Liver (tissue), 9 donors: ENCODE measurements around the gene TINAGL1. TPM values are rescaled to one million over a fixed set of nuclear protein-coding genes. Genes with fewer than 3 reads are reported as not detected.
A peak's percentile ranks its signal among the peaks of the same experiment; 100 is the strongest.

Experiments
- DNase-seq: peaks from one replicate; pipeline ENCODE4 v3.0.0-alpha.2; 2017; ENCODE audit warnings: low spot score
- H3K27ac ChIP-seq, 2 donors: one replicate each; pipeline ENCODE4 v1.7.0; 2013; ENCODE audit warnings: inconsistent platforms in 2 of 2, low read length in 2 of 2, control low read depth in 1 of 2, low read depth in 1 of 2, mild to moderate bottlenecking in 1 of 2
- H3K27me3 ChIP-seq, 4 donors: one replicate each; pipeline versions ENCODE4 v1.6.1 to v1.7.0; 2013; ENCODE audit warnings: low read length in 3 of 4, inconsistent platforms in 1 of 4, mild to moderate bottlenecking in 1 of 4, moderate library complexity in 1 of 4; ENCODE audit not compliant: control insufficient read depth in 4 of 4, insufficient read depth in 4 of 4
- H3K36me3 ChIP-seq, 4 donors: one replicate each; pipeline versions ENCODE4 v1.6.1 to v1.7.0; 2013; ENCODE audit warnings: low read length in 3 of 4, mild to moderate bottlenecking in 3 of 4, low read depth in 1 of 4, moderate library complexity in 1 of 4; ENCODE audit not compliant: control insufficient read depth in 4 of 4, insufficient read depth in 3 of 4
- H3K4me1 ChIP-seq, 4 donors: one replicate each; pipeline versions ENCODE4 v1.6.1 to v1.7.0; 2013; ENCODE audit warnings: low read length in 3 of 4, mild to moderate bottlenecking in 3 of 4, moderate library complexity in 1 of 4; ENCODE audit not compliant: control insufficient read depth in 4 of 4, insufficient read depth in 4 of 4
- H3K4me3 ChIP-seq, 3 donors: one replicate each; pipeline versions ENCODE4 v1.6.1 to v1.7.0; 2013; ENCODE audit warnings: low read length in 3 of 3, control low read depth in 1 of 3, low read depth in 1 of 3, mild to moderate bottlenecking in 1 of 3
- H3K9ac ChIP-seq, 2 donors: one replicate each; pipeline ENCODE4 v1.7.0; 2013; ENCODE audit warnings: low read length in 2 of 2, mild to moderate bottlenecking in 2 of 2, moderate library complexity in 2 of 2, control low read depth in 1 of 2, low read depth in 1 of 2
- H3K9me3 ChIP-seq, 4 donors: one replicate each; pipeline versions ENCODE4 v1.6.1 to v1.7.0; 2013; ENCODE audit warnings: low read length in 3 of 4; ENCODE audit not compliant: control insufficient read depth in 4 of 4
- ATF3 ChIP-seq: IDR thresholded peaks from 2 replicates; pipeline ENCODE4 v1.6.1; 2016; ENCODE audit warnings: antibody characterized with exemption
- EGR1 ChIP-seq, 2 donors: IDR thresholded peaks; 2 replicates each; pipeline ENCODE4 v1.6.1; 2016 to 2018; ENCODE audit warnings: antibody characterized with exemption in 2 of 2, low read depth in 2 of 2
- FOXA1 ChIP-seq: IDR thresholded peaks from 2 replicates; pipeline ENCODE4 v1.6.1; 2016; ENCODE audit warnings: antibody characterized with exemption
- FOXA2 ChIP-seq: IDR thresholded peaks from 2 replicates; pipeline ENCODE4 v1.6.1; 2016; ENCODE audit warnings: antibody characterized with exemption
- HNF4A ChIP-seq, 2 donors: conservative IDR thresholded peaks; 2 replicates each; pipeline ENCODE4 v1.6.1; 2016; ENCODE audit warnings: antibody characterized with exemption in 2 of 2, mild to moderate bottlenecking in 2 of 2
- JUND ChIP-seq, 2 donors: IDR thresholded peaks; 2 replicates each; pipeline ENCODE4 v1.6.1; 2016; ENCODE audit warnings: antibody characterized with exemption in 2 of 2
- MAX ChIP-seq: IDR thresholded peaks from 2 replicates; pipeline ENCODE4 v1.6.1; 2016; ENCODE audit warnings: antibody characterized with exemption
- RAD21 ChIP-seq, 2 donors: IDR thresholded peaks; 2 replicates each; pipeline ENCODE4 v1.6.1; 2016; ENCODE audit warnings: antibody characterized with exemption in 2 of 2, mild to moderate bottlenecking in 2 of 2
- REST ChIP-seq: IDR thresholded peaks from 2 replicates; pipeline ENCODE4 v1.6.1; 2016; ENCODE audit warnings: antibody characterized with exemption, mild to moderate bottlenecking
- YY1 ChIP-seq: IDR thresholded peaks from 2 replicates; pipeline ENCODE4 v1.6.1; 2016; ENCODE audit warnings: antibody characterized with exemption, mild to moderate bottlenecking
- ZBTB33 ChIP-seq: IDR thresholded peaks from 2 replicates; pipeline ENCODE4 v1.6.1; 2016; ENCODE audit warnings: antibody characterized with exemption
- WGBS: extraction: QIAGEN DNeasy Blood & Tissue Kit; methylation state at CpG from one replicate; pipeline ENCODE4 v1.1.7; 2013; 5-methylcytosine and 5-hydroxymethylcytosine counted together
- polyA plus RNA-seq, 2 donors: library from polyadenylated mRNA; stranded (reverse) in 1 of 2; unstranded in 1 of 2; fragments of 200-250 nt in 1 of 2; fragments of >200 nt in 1 of 2; fragmentation: Nextera tagmentation in 1 of 2; extraction: Ambion mirVana in 1 of 2; gene quantifications; one replicate each; pipeline versions ENCODE4 v1.2.1 to v1.2.3, GENCODE V29; 2013 to 2015
- total RNA-seq, 2 donors: library from RNA; depleted of rRNA; stranded (reverse); fragments of >200 nt; gene quantifications; one replicate each; pipeline ENCODE4 v1.2.3, GENCODE V29; 2014
- donor health status: healthy.
- donor health status: healthy.
- donor health status: healthy.
- donor health status: healthy.
- donor health status: healthy.

Gene TINAGL1
- total and polyA plus RNA-seq, 4 donors: 8.7 to 52.9 (median 25.6) TPM

- WGBS: 73% methylated on average over 6 of the region's 6 CpGs
- TF ChIP-seq YY1: no peak
- no peak for TF ChIP-seq HNF4A (conservative IDR thresholded peaks at IDR 0.05)
- no peak for TF ChIP-seq ATF3
- no peak for TF ChIP-seq FOXA1
- no peak for TF ChIP-seq EGR1 (IDR thresholded peaks at IDR 0.05; ENCODE audit: low read depth in 2 of 2)
- TF ChIP-seq FOXA2: no peak
- no peak for TF ChIP-seq JUND (IDR thresholded peaks at IDR 0.05)
- Histone ChIP-seq H3K27me3 (peaks cover 0 to 9% (median 1%) of the 10 kb centered on the region in 4 donors), H3K9me3 (no peaks in the 10 kb centered on the region), H3K36me3 (no peaks in the 10 kb centered on the region), H3K4me3 (no peak overlapping the region), H3K9ac (no peak overlapping the region), H3K27ac (no peak overlapping the region), H3K4me1 (peaks cover 0 to 5% (median 2%) of the 10 kb centered on the region in 4 donors)
- no peak for DNase-seq
Observed at GRCh38 chr1:31615414-31615813, 39.1 kb downstream of the TINAGL1 start.

- H3K27ac ChIP-seq: no peak overlapping the region
- no peaks in the 10 kb centered on the region for H3K36me3 ChIP-seq
- 63% methylated on average over 2 of the region's 2 CpGs for WGBS
- no peak for TF ChIP-seq FOXA2
- H3K9me3 ChIP-seq: no peaks in the 10 kb centered on the region
- no peak overlapping the region for H3K4me3 ChIP-seq
- H3K4me1 ChIP-seq: peaks cover 0 to 5% (median 2%) of the 10 kb centered on the region in 4 donors
- DNase-seq: no peak
- no peak overlapping the region for H3K9ac ChIP-seq
- peaks cover 0 to 9% (median 1%) of the 10 kb centered on the region in 4 donors for H3K27me3 ChIP-seq
Observed at GRCh38 chr1:31615939-31616338, 39.6 kb downstream of the TINAGL1 start.

- H3K9me3 ChIP-seq: no peaks in the 10 kb centered on the region
- no peak within 1 kb of the TSS for H3K9ac ChIP-seq
- peaks cover 0 to 5% (median 2%) of the 10 kb centered on the region in 4 donors for H3K4me1 ChIP-seq
- TF ChIP-seq REST (no peak), MAX (no peak), ZBTB33 (no peak), RAD21 (IDR thresholded peaks at IDR 0.05) (no peak), FOXA2 (no peak), ATF3 (no peak)
- WGBS: 12% methylated on average over 48 of the region's 48 CpGs
- DNase-seq: no peak
- no peak within 1 kb of the TSS for H3K27ac ChIP-seq
- H3K27me3 ChIP-seq: peaks cover 0 to 9% (median 1%) of the 10 kb centered on the region in 4 donors
- peak within 1 kb of the TSS in 1 of 3 donors; percentile 48 for H3K4me3 ChIP-seq
- no peaks in the 10 kb centered on the region for H3K36me3 ChIP-seq
Observed at GRCh38 chr1:31617218-31617915, 41.1 kb downstream of the TINAGL1 start, which contains the start of gene HCRTR1. HCRTR1 (plus strand) TSS chr1:31617689; CDS start chr1:31619193, 1,504 bp downstream.
